ENCODE measurements around the gene RNF11. TPM values are rescaled to one million over a fixed set of nuclear protein-coding genes. Genes with fewer than 3 reads are reported as not detected.

The RNF11 gene
- total RNA-seq, 4 donors from 2014 or later, result 77.6 to 86.5 (median 85.3) TPM

DNA sequence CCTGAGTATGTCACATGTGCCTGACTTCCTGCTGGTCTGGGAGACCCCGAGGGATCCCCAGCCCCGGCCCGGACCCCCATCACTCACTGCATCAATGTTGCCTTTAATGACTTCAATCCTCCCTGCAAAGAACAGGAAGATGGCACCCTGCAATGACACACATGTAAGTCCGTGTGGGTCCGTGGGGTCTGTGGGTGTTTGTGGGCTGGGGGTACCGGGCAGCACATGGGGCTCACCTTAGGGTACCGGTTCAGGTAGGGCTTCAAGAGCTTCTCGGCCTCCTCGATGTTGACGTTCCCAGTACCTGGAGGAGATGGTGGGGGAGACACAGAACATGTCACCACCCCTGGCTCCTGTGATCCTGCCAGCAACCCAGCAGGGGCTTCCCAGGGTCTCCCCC lies 66.2 kb downstream of the RNF11 start:
- DNase-seq (no peak), ATAC-seq (no peak)
- TF ChIP-seq POLR2A (IDR thresholded peaks at IDR 0.05), result no peak
- TF ChIP-seq, protein P1, sequence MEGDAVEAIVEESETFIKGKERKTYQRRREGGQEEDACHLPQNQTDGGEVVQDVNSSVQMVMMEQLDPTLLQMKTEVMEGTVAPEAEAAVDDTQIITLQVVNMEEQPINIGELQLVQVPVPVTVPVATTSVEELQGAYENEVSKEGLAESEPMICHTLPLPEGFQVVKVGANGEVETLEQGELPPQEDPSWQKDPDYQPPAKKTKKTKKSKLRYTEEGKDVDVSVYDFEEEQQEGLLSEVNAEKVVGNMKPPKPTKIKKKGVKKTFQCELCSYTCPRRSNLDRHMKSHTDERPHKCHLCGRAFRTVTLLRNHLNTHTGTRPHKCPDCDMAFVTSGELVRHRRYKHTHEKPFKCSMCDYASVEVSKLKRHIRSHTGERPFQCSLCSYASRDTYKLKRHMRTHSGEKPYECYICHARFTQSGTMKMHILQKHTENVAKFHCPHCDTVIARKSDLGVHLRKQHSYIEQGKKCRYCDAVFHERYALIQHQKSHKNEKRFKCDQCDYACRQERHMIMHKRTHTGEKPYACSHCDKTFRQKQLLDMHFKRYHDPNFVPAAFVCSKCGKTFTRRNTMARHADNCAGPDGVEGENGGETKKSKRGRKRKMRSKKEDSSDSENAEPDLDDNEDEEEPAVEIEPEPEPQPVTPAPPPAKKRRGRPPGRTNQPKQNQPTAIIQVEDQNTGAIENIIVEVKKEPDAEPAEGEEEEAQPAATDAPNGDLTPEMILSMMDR (IDR thresholded peaks at IDR 0.05 in 4 of 5, conservative IDR thresholded peaks at IDR 0.05 in 1 of 5), result no peak
- Histone ChIP-seq H3K27ac (no peak overlapping the region), H3K9me3 (no peaks in the 10 kb centered on the region), H3K4me3 (no peak overlapping the region), H3K27me3 (no peaks in the 10 kb centered on the region), H3K36me3 (no peaks in the 10 kb centered on the region), H3K4me1 (peaks cover 0 to 2% of the 10 kb centered on the region in 2 donors)
- in situ Hi-C loops (cut with MboI; ENCODE audit: low sequenced_read_pairs in 4 of 4) (no loop called here), intact Hi-C loops (cut with DNase I; ENCODE audit: low total_unique reads) (no loop called here)

- H3K9me3 ChIP-seq, result no peaks in the 10 kb centered on the region
- TF ChIP-seq POLR2A (IDR thresholded peaks at IDR 0.05), result no peak
- TF ChIP-seq, protein P1 (IDR thresholded peaks at IDR 0.05 in 4 of 5, conservative IDR thresholded peaks at IDR 0.05 in 1 of 5), result no peak
- intact Hi-C loops (cut with DNase I; ENCODE audit: low total_unique reads) (no loop called here), in situ Hi-C loops (cut with MboI; ENCODE audit: low sequenced_read_pairs in 4 of 4) (no loop called here)
- H3K27me3 ChIP-seq, result no peaks in the 10 kb centered on the region
- no peak overlapping the region for H3K27ac ChIP-seq
- DNase-seq, result no peak
- no peak for ATAC-seq
- H3K36me3 ChIP-seq, result no peaks in the 10 kb centered on the region
- H3K4me1 ChIP-seq, result no peaks in the 10 kb centered on the region
- H3K4me3 ChIP-seq, result no peak overlapping the region
Measured at GRCh38 chr1:51302746-51303145, 66.7 kb downstream of the RNF11 start.

GRCh38 chr1:51303315-51303714 lies 67.2 kb downstream of the RNF11 start:
- no peaks in the 10 kb centered on the region for H3K27me3 ChIP-seq
- no peak for DNase-seq

GRCh38 chr1:51303751-51304251 lies 67.7 kb downstream of the RNF11 start:
- DNase-seq (no peak), ATAC-seq (no peak)
- H3K9me3 ChIP-seq, result no peaks in the 10 kb centered on the region
- no peak overlapping the region for H3K27ac ChIP-seq
- in situ Hi-C loops (cut with MboI; ENCODE audit: low sequenced_read_pairs in 4 of 4), result no loop called here
- no peaks in the 10 kb centered on the region for H3K36me3 ChIP-seq
- TF ChIP-seq, protein P1 (IDR thresholded peaks at IDR 0.05 in 4 of 5, conservative IDR thresholded peaks at IDR 0.05 in 1 of 5), result no peak
- TF ChIP-seq POLR2A (IDR thresholded peaks at IDR 0.05), result no peak
- H3K4me1 ChIP-seq, result no peaks in the 10 kb centered on the region
- no peaks in the 10 kb centered on the region for H3K27me3 ChIP-seq
- H3K4me3 ChIP-seq, result no peak overlapping the region
- intact Hi-C loops (cut with DNase I; ENCODE audit: low total_unique reads), result no loop called here

More at GRCh38 chr1:51303315-51303714, 67.2 kb downstream of the RNF11 start:
- no peak for ATAC-seq
- in situ Hi-C loops (cut with MboI; ENCODE audit: low sequenced_read_pairs in 4 of 4), result no loop called here
- TF ChIP-seq, protein P1 (IDR thresholded peaks at IDR 0.05 in 4 of 5, conservative IDR thresholded peaks at IDR 0.05 in 1 of 5), result no peak
- no peak for TF ChIP-seq POLR2A (IDR thresholded peaks at IDR 0.05)
- Histone ChIP-seq H3K27ac (no peak overlapping the region), H3K4me3 (no peak overlapping the region), H3K4me1 (no peaks in the 10 kb centered on the region), H3K36me3 (no peaks in the 10 kb centered on the region), H3K9me3 (no peaks in the 10 kb centered on the region)
- intact Hi-C loops (cut with DNase I; ENCODE audit: low total_unique reads), result no loop called here

GRCh38 chr1:51304360-51304759 lies 68.3 kb downstream of the RNF11 start:
- in situ Hi-C loops (cut with MboI; ENCODE audit: low sequenced_read_pairs in 4 of 4) (no loop called here), intact Hi-C loops (cut with DNase I; ENCODE audit: low total_unique reads) (no loop called here)
- ATAC-seq (no peak), DNase-seq (no peak)
- Histone ChIP-seq H3K4me1 (no peaks in the 10 kb centered on the region), H3K4me3 (no peak overlapping the region), H3K9me3 (no peaks in the 10 kb centered on the region), H3K27ac (no peak overlapping the region), H3K27me3 (no peaks in the 10 kb centered on the region), H3K36me3 (no peaks in the 10 kb centered on the region)
- no peak for TF ChIP-seq POLR2A (IDR thresholded peaks at IDR 0.05)
- TF ChIP-seq, protein P1 (IDR thresholded peaks at IDR 0.05 in 4 of 5, conservative IDR thresholded peaks at IDR 0.05 in 1 of 5), result no peak

Data from gastrocnemius medialis (tissue), 4 donors.